ENCODE data around the gene PITPNM3.

DNA sequence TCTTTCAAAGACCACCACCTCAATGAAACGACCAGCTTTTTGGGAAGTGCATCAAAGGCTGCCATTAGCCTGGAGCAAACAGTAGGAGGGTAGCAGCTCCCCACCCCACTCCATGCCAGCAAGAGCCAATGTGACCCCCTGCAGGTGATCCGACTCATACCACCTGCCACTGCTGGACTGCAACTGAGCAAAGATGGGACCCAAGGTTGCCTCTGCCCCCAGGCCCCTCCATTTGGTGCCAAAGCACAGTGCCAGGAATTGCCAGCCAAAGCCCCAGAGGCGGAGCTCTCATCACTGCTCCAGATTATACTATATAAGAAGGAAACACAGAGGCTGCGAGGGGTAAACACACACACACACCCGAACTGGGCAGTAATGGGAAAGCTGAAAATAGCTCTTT lies 8.3 kb downstream of the PITPNM3 start:
- TF ChIP-seq CTCF (IDR thresholded peaks at IDR 0.05), result no peak
- no peak for TF ChIP-seq POLR2A (IDR thresholded peaks at IDR 0.05)
